HEK293T (cell line): ENCODE data around the gene RFX1.
A peak's percentile ranks its signal among the peaks of the same experiment; 100 is the strongest.

ENCODE experiments used
- CTCF ChIA-PET: fragments of 350-600 bp; formaldehyde crosslinking; extraction: SDS; loops from one replicate; lab custom pipeline; 2021; ENCODE audit warnings: antibody characterized with exemption, inconsistent platforms; lab: Yijun Ruan, JAX
- POLR2A ChIA-PET: fragments of 350-600 bp; formaldehyde crosslinking; extraction: SDS; loops from one replicate; lab custom pipeline; 2020; ENCODE audit warnings: antibody characterized with exemption, inconsistent platforms; lab: Yijun Ruan, JAX
- DNase-seq: peaks from one replicate; pipeline ENCODE4 v3.0.0; 2012; ENCODE audit warnings: mixed read lengths; ENCODE audit errors: extremely low spot score
- ARNT ChIP-seq: fragments of 450-650 bp; IDR thresholded peaks from 2 replicates; pipeline ENCODE4 v1.6.1; 2017; ENCODE audit warnings: mild to moderate bottlenecking
- BHLHE40 ChIP-seq: fragments of 450-650 bp; IDR thresholded peaks from 2 replicates; pipeline ENCODE4 v1.6.1; 2016; ENCODE audit warnings: mild to moderate bottlenecking, moderate library complexity, borderline replicate concordance
- CTBP1 ChIP-seq: fragments of 450-650 bp; IDR thresholded peaks from 2 replicates; pipeline ENCODE4 v1.6.1; 2016; ENCODE audit warnings: borderline replicate concordance
- ELF4 ChIP-seq: fragments of 450-650 bp; IDR thresholded peaks from 2 replicates; pipeline ENCODE4 v1.6.1; 2017; ENCODE audit warnings: antibody characterized with exemption
- FOXA1 ChIP-seq: fragments of 450-650 bp; IDR thresholded peaks from 2 replicates; pipeline ENCODE4 v1.6.1; 2016; ENCODE audit warnings: mild to moderate bottlenecking
- FOXK2 ChIP-seq: fragments of 450-650 bp; IDR thresholded peaks from 2 replicates; pipeline ENCODE4 v1.6.1; 2016; ENCODE audit warnings: mild to moderate bottlenecking
- FOXM1 ChIP-seq: fragments of 450-650 bp; IDR thresholded peaks from 2 replicates; pipeline ENCODE4 v1.6.1; 2017; ENCODE audit warnings: mild to moderate bottlenecking, borderline replicate concordance
- HDGF ChIP-seq: fragments of 450-650 bp; IDR thresholded peaks from 2 replicates; pipeline ENCODE4 v1.6.1; 2017; ENCODE audit warnings: antibody characterized with exemption, borderline replicate concordance
- L3MBTL2 ChIP-seq: fragments of 450-650 bp; conservative IDR thresholded peaks from 2 replicates; pipeline ENCODE4 v1.6.1; 2016; ENCODE audit warnings: mild to moderate bottlenecking
- LEF1 ChIP-seq: fragments of 450-650 bp; IDR thresholded peaks from 2 replicates; pipeline ENCODE4 v1.6.1; 2017; ENCODE audit warnings: mild to moderate bottlenecking, borderline replicate concordance
- NFRKB ChIP-seq: fragments of 450-650 bp; IDR thresholded peaks from 2 replicates; pipeline ENCODE4 v1.6.1; 2016; ENCODE audit warnings: mild to moderate bottlenecking, moderate library complexity
- SP1 ChIP-seq: fragments of 450-650 bp; IDR thresholded peaks from 2 replicates; pipeline ENCODE4 v1.6.1; 2017
- SUZ12 ChIP-seq: fragments of 450-650 bp; IDR thresholded peaks from 2 replicates; pipeline ENCODE4 v1.6.1; 2016; ENCODE audit warnings: mild to moderate bottlenecking
- TARDBP ChIP-seq: fragments of 450-650 bp; IDR thresholded peaks from 2 replicates; pipeline ENCODE4 v1.6.1; 2016
- ZNF384 ChIP-seq: fragments of 450-650 bp; IDR thresholded peaks from 2 replicates; pipeline ENCODE4 v1.6.1; 2016
- TF ChIP-seq, protein P1 (sequence below): fragments of 450-650 bp; IDR thresholded peaks from 2 replicates; pipeline ENCODE4 v1.6.1; 2016

RFX1 gene

GRCh38 chr19:13954185-13954584, 51.9 kb downstream of the RFX1 start:
- CTCF ChIA-PET: no interaction called here
- POLR2A ChIA-PET: interaction anchor here (1.2 to 2.4 kb wide), 2 partner anchors 15 to 52 kb away, joined by 6 to 9 read pairs; partner anchors contain the start of gene RFX1

GRCh38 chr19:13952931-13953531, 53.1 kb downstream of the RFX1 start:
- TF ChIP-seq TARDBP: no peak
- no peak for TF ChIP-seq ELF4
- DNase-seq: no peak
- ChIA-PET CTCF (interaction anchor here (0.9 to 1.7 kb wide), 2 partner anchors 17 to 120 kb away, joined by 3 read pairs; partner anchors contain the start of gene MISP3), POLR2A (interaction anchor here (0.5 to 2.4 kb wide), 10 partner anchors 14 to 544 kb away, joined by 3 to 9 read pairs (median 4); partner anchors contain the start of genes IL27RA, MISP3, PODNL1 and RFX1)

More at GRCh38 chr19:13954185-13954584, 51.9 kb downstream of the RFX1 start:
- TF ChIP-seq L3MBTL2: no peak
- TF ChIP-seq FOXM1: no peak
- TF ChIP-seq SUZ12: no peak
- no peak for TF ChIP-seq ELF4
- no peak for TF ChIP-seq SP1
- TF ChIP-seq BHLHE40: no peak
- no peak for TF ChIP-seq HDGF
- no peak for TF ChIP-seq ZNF384
- no peak for TF ChIP-seq NFRKB
- TF ChIP-seq CTBP1: no peak
- TF ChIP-seq TARDBP: no peak
- TF ChIP-seq FOXA1: no peak
- TF ChIP-seq, protein P1, sequence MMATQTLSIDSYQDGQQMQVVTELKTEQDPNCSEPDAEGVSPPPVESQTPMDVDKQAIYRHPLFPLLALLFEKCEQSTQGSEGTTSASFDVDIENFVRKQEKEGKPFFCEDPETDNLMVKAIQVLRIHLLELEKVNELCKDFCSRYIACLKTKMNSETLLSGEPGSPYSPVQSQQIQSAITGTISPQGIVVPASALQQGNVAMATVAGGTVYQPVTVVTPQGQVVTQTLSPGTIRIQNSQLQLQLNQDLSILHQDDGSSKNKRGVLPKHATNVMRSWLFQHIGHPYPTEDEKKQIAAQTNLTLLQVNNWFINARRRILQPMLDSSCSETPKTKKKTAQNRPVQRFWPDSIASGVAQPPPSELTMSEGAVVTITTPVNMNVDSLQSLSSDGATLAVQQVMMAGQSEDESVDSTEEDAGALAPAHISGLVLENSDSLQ: no peak
- no peak for TF ChIP-seq LEF1
- no peak for TF ChIP-seq FOXK2
- no peak for TF ChIP-seq ARNT
- no peak for DNase-seq

DNA sequence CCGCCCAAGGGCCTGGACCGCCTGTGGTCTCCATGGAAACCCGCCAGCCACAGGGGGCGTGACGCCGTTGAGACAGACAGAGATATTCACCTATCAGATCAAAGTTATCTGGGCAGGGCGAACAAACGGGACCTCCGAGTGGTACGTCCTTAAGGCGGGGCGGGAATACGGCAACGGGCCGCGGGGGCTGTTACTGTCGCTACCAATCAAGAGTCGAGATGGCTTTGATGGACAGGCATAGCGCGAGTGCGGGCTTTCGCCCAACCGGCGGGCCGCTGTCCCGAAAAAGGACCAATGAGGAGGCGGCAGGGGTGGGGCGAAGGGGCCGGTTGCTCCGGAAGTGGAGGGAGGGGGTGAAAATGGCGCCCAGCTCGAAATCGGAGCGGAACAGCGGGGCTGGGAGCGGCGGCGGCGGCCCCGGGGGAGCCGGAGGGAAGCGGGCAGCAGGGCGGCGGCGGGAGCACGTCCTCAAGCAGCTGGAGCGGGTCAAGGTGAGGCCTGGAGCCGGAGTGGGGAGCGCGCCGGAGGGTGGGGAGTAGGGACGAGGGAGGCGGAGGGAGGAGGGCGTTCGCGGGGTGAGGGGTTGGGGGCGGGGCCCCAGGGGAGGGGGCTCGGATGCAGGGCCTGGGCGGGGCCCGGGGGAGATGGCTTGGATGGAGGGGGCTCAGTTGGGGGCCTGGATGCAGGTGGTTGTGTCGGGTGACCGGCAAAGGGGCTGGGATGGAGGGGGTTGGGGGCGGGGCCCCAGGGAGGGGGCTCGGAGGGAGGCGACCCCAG, 53.8 kb downstream of the RFX1 start, which contains the start of gene DCAF15:
TSS of gene DCAF15 (plus strand) at position 356 of the 777 bp plus-strand sequence. CDS start at position 360, 4 bp downstream.
- CTCF ChIA-PET: interaction anchor here (0.9 to 1.7 kb wide), 3 partner anchors 18 to 163 kb away, joined by 3 read pairs; partner anchors contain the start of gene MISP3
- POLR2A ChIA-PET: interaction anchor here (0.5 to 2.4 kb wide), 10 partner anchors 14 to 544 kb away, joined by 3 to 9 read pairs (median 4); partner anchors contain the start of genes MISP3, PODNL1 and RFX1
- peak; percentile 100 for DNase-seq
- no peak for TF ChIP-seq NFRKB
- peak; percentile 28; the same call in 1 of the 2 replicates for TF ChIP-seq ELF4
- TF ChIP-seq L3MBTL2: no peak
- no peak for TF ChIP-seq ARNT
- no peak for TF ChIP-seq FOXM1
- no peak for TF ChIP-seq CTBP1
- TF ChIP-seq, protein P1: peak; percentile 100
- peak; percentile 45; the same call in 1 of the 2 replicates for TF ChIP-seq SP1

- CTCF ChIA-PET: interaction anchor here (1.2 to 1.7 kb wide), 2 partner anchors 19 to 163 kb away, joined by 3 read pairs; no protein-coding TSS in a partner anchor
- POLR2A ChIA-PET: interaction anchor here (1.1 to 2.4 kb wide), 6 partner anchors 13 to 122 kb away, joined by 3 to 9 read pairs (median 4); partner anchors contain the start of genes MISP3, PODNL1 and RFX1
- no peak for DNase-seq
- TF ChIP-seq HDGF (no peak), BHLHE40 (no peak), TARDBP (no peak), ARNT (no peak), ZNF384 (no peak), CTBP1 (no peak; the same call in 1 of the 2 replicates)
- TF ChIP-seq, protein P1: no peak
These were observed 54.3 kb downstream of the RFX1 start for GRCh38 chr19:13951799-13952153.

DNA sequence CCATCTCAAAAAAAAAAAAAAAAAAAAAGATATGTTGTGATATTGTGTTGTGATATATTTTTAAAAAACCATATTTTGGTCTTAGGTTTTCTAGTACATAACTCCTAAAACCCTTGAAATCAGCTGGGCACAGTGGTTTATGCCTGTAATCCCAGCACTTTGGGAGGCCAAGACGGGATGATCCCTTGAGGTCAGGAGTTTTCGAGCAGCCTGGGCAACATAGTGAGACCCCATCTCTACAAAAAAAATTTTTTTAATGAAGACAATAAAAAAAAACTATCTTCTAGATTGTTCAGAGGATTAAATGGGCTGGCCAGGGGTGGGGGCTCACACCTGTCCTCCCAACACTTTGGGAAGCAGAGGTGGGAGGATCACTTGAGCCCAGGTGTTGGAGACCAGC, 55.1 kb downstream of the RFX1 start:
- DNase-seq: no peak
- CTCF ChIA-PET: interaction anchor here (1.2 kb wide), 1 partner anchor 164 kb away, joined by 3 read pairs; no protein-coding TSS in a partner anchor
- POLR2A ChIA-PET: interaction anchor here (1.2 to 1.6 kb wide), 3 partner anchors 15 to 123 kb away, joined by 3 to 5 read pairs (median 4); no protein-coding TSS in a partner anchor
- TF ChIP-seq LEF1 (no peak), NFRKB (no peak), FOXK2 (no peak), CTBP1 (no peak), BHLHE40 (no peak), ZNF384 (no peak), SP1 (no peak), FOXM1 (no peak), HDGF (no peak), FOXA1 (no peak), SUZ12 (no peak), TARDBP (no peak), ARNT (no peak), ELF4 (no peak), L3MBTL2 (no peak)
- TF ChIP-seq, protein P1: no peak
